Liver (tissue), 9 donors: ENCODE results near the gene CUX1. TPM values are rescaled to one million over a fixed set of nuclear protein-coding genes. Genes with fewer than 3 reads are reported as not detected.
A peak's percentile ranks its signal among the peaks of the same experiment; 100 is the strongest.

ENCODE experiments used
- DNase-seq: peaks from one replicate; pipeline ENCODE4 v3.0.0-alpha.2; 2017; ENCODE audit warnings: low spot score
- H3K27ac ChIP-seq, 2 donors: one replicate each; pipeline ENCODE4 v1.7.0; 2013; ENCODE audit warnings: inconsistent platforms in 2 of 2, low read length in 2 of 2, control low read depth in 1 of 2, low read depth in 1 of 2, mild to moderate bottlenecking in 1 of 2
- H3K27me3 ChIP-seq, 4 donors: one replicate each; pipeline versions ENCODE4 v1.6.1 to v1.7.0; 2013; ENCODE audit warnings: low read length in 3 of 4, inconsistent platforms in 1 of 4, mild to moderate bottlenecking in 1 of 4, moderate library complexity in 1 of 4; ENCODE audit not compliant: control insufficient read depth in 4 of 4, insufficient read depth in 4 of 4
- H3K36me3 ChIP-seq, 4 donors: one replicate each; pipeline versions ENCODE4 v1.6.1 to v1.7.0; 2013; ENCODE audit warnings: low read length in 3 of 4, mild to moderate bottlenecking in 3 of 4, low read depth in 1 of 4, moderate library complexity in 1 of 4; ENCODE audit not compliant: control insufficient read depth in 4 of 4, insufficient read depth in 3 of 4
- H3K4me1 ChIP-seq, 4 donors: one replicate each; pipeline versions ENCODE4 v1.6.1 to v1.7.0; 2013; ENCODE audit warnings: low read length in 3 of 4, mild to moderate bottlenecking in 3 of 4, moderate library complexity in 1 of 4; ENCODE audit not compliant: control insufficient read depth in 4 of 4, insufficient read depth in 4 of 4
- H3K4me3 ChIP-seq, 3 donors: one replicate each; pipeline versions ENCODE4 v1.6.1 to v1.7.0; 2013; ENCODE audit warnings: low read length in 3 of 3, control low read depth in 1 of 3, low read depth in 1 of 3, mild to moderate bottlenecking in 1 of 3
- H3K9ac ChIP-seq, 2 donors: one replicate each; pipeline ENCODE4 v1.7.0; 2013; ENCODE audit warnings: low read length in 2 of 2, mild to moderate bottlenecking in 2 of 2, moderate library complexity in 2 of 2, control low read depth in 1 of 2, low read depth in 1 of 2
- H3K9me3 ChIP-seq, 4 donors: one replicate each; pipeline versions ENCODE4 v1.6.1 to v1.7.0; 2013; ENCODE audit warnings: low read length in 3 of 4; ENCODE audit not compliant: control insufficient read depth in 4 of 4
- ATF3 ChIP-seq: IDR thresholded peaks from 2 replicates; pipeline ENCODE4 v1.6.1; 2016; ENCODE audit warnings: antibody characterized with exemption
- CTCF ChIP-seq: fragments of 150-350 bp; IDR thresholded peaks from 2 replicates; pipeline ENCODE4 v1.5.1; 2017; ENCODE audit warnings: improper control_type of control experiment, low read depth, low read length; ENCODE audit not compliant: missing input control
- EGR1 ChIP-seq, 2 donors: IDR thresholded peaks; 2 replicates each; pipeline ENCODE4 v1.6.1; 2016 to 2018; ENCODE audit warnings: antibody characterized with exemption in 2 of 2, low read depth in 2 of 2
- FOXA1 ChIP-seq: IDR thresholded peaks from 2 replicates; pipeline ENCODE4 v1.6.1; 2016; ENCODE audit warnings: antibody characterized with exemption
- FOXA2 ChIP-seq: IDR thresholded peaks from 2 replicates; pipeline ENCODE4 v1.6.1; 2016; ENCODE audit warnings: antibody characterized with exemption
- GABPA ChIP-seq, 2 donors: IDR thresholded peaks in 1 of 2; conservative IDR thresholded peaks in 1 of 2; 2 replicates each; pipeline ENCODE4 v1.6.1; 2016; ENCODE audit warnings: antibody characterized with exemption in 2 of 2, mild to moderate bottlenecking in 1 of 2, moderate library complexity in 1 of 2
- HNF4A ChIP-seq, 2 donors: conservative IDR thresholded peaks; 2 replicates each; pipeline ENCODE4 v1.6.1; 2016; ENCODE audit warnings: antibody characterized with exemption in 2 of 2, mild to moderate bottlenecking in 2 of 2
- HNF4G ChIP-seq: IDR thresholded peaks from 2 replicates; pipeline ENCODE4 v1.6.1; 2016; ENCODE audit warnings: antibody characterized with exemption
- JUND ChIP-seq, 2 donors: IDR thresholded peaks; 2 replicates each; pipeline ENCODE4 v1.6.1; 2016; ENCODE audit warnings: antibody characterized with exemption in 2 of 2
- MAX ChIP-seq: IDR thresholded peaks from 2 replicates; pipeline ENCODE4 v1.6.1; 2016; ENCODE audit warnings: antibody characterized with exemption
- NR2F2 ChIP-seq: IDR thresholded peaks from 2 replicates; pipeline ENCODE4 v1.6.1; 2016; ENCODE audit warnings: antibody characterized with exemption
- RAD21 ChIP-seq, 2 donors: IDR thresholded peaks; 2 replicates each; pipeline ENCODE4 v1.6.1; 2016; ENCODE audit warnings: antibody characterized with exemption in 2 of 2, mild to moderate bottlenecking in 2 of 2
- REST ChIP-seq: IDR thresholded peaks from 2 replicates; pipeline ENCODE4 v1.6.1; 2016; ENCODE audit warnings: antibody characterized with exemption, mild to moderate bottlenecking
- RXRA ChIP-seq, 2 donors: IDR thresholded peaks; 2 replicates each; pipeline ENCODE4 v1.6.1; 2017 to 2018; ENCODE audit warnings: antibody characterized with exemption in 2 of 2, mild to moderate bottlenecking in 1 of 2
- SP1 ChIP-seq: IDR thresholded peaks from 2 replicates; pipeline ENCODE4 v1.6.1; 2018; ENCODE audit warnings: antibody characterized with exemption, mild to moderate bottlenecking
- TAF1 ChIP-seq: conservative IDR thresholded peaks from 2 replicates; pipeline ENCODE4 v1.6.1; 2016; ENCODE audit warnings: antibody characterized with exemption, mild to moderate bottlenecking
- YY1 ChIP-seq: IDR thresholded peaks from 2 replicates; pipeline ENCODE4 v1.6.1; 2016; ENCODE audit warnings: antibody characterized with exemption, mild to moderate bottlenecking
- ZBTB33 ChIP-seq: IDR thresholded peaks from 2 replicates; pipeline ENCODE4 v1.6.1; 2016; ENCODE audit warnings: antibody characterized with exemption
- WGBS: extraction: QIAGEN DNeasy Blood & Tissue Kit; methylation state at CpG from one replicate; pipeline ENCODE4 v1.1.7; 2013; 5-methylcytosine and 5-hydroxymethylcytosine counted together
- polyA plus RNA-seq, 2 donors: library from polyadenylated mRNA; stranded (reverse) in 1 of 2; unstranded in 1 of 2; fragments of 200-250 nt in 1 of 2; fragments of >200 nt in 1 of 2; fragmentation: Nextera tagmentation in 1 of 2; extraction: Ambion mirVana in 1 of 2; gene quantifications; one replicate each; pipeline versions ENCODE4 v1.2.1 to v1.2.3, GENCODE V29; 2013 to 2015
- total RNA-seq, 2 donors: library from RNA; depleted of rRNA; stranded (reverse); fragments of >200 nt; gene quantifications; one replicate each; pipeline ENCODE4 v1.2.3, GENCODE V29; 2014
- donor health status: healthy.
- donor health status: healthy.
- donor health status: healthy.
- donor health status: healthy.
- donor health status: healthy.

CUX1 gene
- total and polyA plus RNA-seq, 4 donors, result 18.6 to 40.6 (median 21.4) TPM

- H3K27ac ChIP-seq, result peak overlapping the region; percentile 40 to 64
- no peaks in the 10 kb centered on the region for H3K36me3 ChIP-seq
- DNase-seq, result no peak
- no peak overlapping the region for H3K9ac ChIP-seq
- 57% methylated on average over 25 of the region's 25 CpGs for WGBS
- H3K4me3 ChIP-seq, result no peak overlapping the region
- H3K4me1 ChIP-seq, result peaks cover 0 to 21% (median 8%) of the 10 kb centered on the region in 4 donors
- H3K27me3 ChIP-seq, result no peaks in the 10 kb centered on the region
- TF ChIP-seq HNF4A (conservative IDR thresholded peaks at IDR 0.05), result peak; percentile 86 to 93
- TF ChIP-seq REST, result peak; percentile 25
- no peak for TF ChIP-seq RAD21 (IDR thresholded peaks at IDR 0.05)
- TF ChIP-seq NR2F2, result no peak
- TF ChIP-seq TAF1, result no peak
- no peak for TF ChIP-seq ATF3
- TF ChIP-seq RXRA (IDR thresholded peaks at IDR 0.05), result peak; percentile 80 to 90
- TF ChIP-seq YY1, result peak; percentile 46
- no peak for TF ChIP-seq MAX
- peak; percentile 72 for TF ChIP-seq SP1
- TF ChIP-seq EGR1 (IDR thresholded peaks at IDR 0.05; ENCODE audit: low read depth in 2 of 2), result peak in 1 of 2 donors; percentile 10
- TF ChIP-seq HNF4G, result peak; percentile 56
- TF ChIP-seq ZBTB33, result peak; percentile 39
- peak; percentile 10 to 74 for TF ChIP-seq GABPA (IDR thresholded peaks at IDR 0.05 in 1 of 2, conservative IDR thresholded peaks at IDR 0.05 in 1 of 2)
- TF ChIP-seq JUND (IDR thresholded peaks at IDR 0.05), result no peak
- no peak for TF ChIP-seq FOXA2
- TF ChIP-seq FOXA1, result no peak
- TF ChIP-seq CTCF, result no peak
- H3K9me3 ChIP-seq, result no peaks in the 10 kb centered on the region
These were observed 440.8 kb downstream of the CUX1 start for GRCh38 chr7:102258073-102258748.
